HCT116 (cell line): ENCODE data around the gene OBSCN.

Experiments used
- CEBPB ChIP-seq: IDR thresholded peaks from 2 replicates; pipeline ENCODE4 v1.6.1; 2012; ENCODE audit warnings: low read depth
- CTCF ChIP-seq, 3 experiments: fragments of 200-600 bp in 1 of 3; sonication (generic) in 1 of 3; IDR thresholded peaks in 2 of 3; conservative IDR thresholded peaks in 1 of 3; 2 replicates each; pipeline ENCODE4 v1.5.1; 2012 to 2017; ENCODE audit warnings: low read depth in 2 of 3, low read length in 2 of 3, antibody characterized with exemption in 1 of 3, borderline replicate concordance in 1 of 3, control low read depth in 1 of 3, mild to moderate bottlenecking in 1 of 3, mixed read lengths in 1 of 3, mixed run types in 1 of 3, moderate library complexity in 1 of 3; ENCODE audit not compliant: insufficient read depth in 1 of 3
- MAX ChIP-seq: IDR thresholded peaks from 2 replicates; pipeline ENCODE4 v1.6.1; 2012
- POLR2A ChIP-seq: IDR thresholded peaks from 2 replicates; pipeline ENCODE4 v1.7.0; 2011; ENCODE audit warnings: borderline replicate concordance; ENCODE audit not compliant: insufficient read depth, insufficient read length; ENCODE audit errors: extremely low read depth
- POLR2AphosphoS5 ChIP-seq: IDR thresholded peaks from 2 replicates; pipeline ENCODE4 v1.6.1; 2011; ENCODE audit warnings: mild to moderate bottlenecking, low read depth, low read length, moderate library complexity
- RAD21 ChIP-seq: IDR thresholded peaks from 2 replicates; pipeline ENCODE4 v1.6.1; 2012; ENCODE audit warnings: low read depth, mild to moderate bottlenecking
- YY1 ChIP-seq: IDR thresholded peaks from 2 replicates; pipeline ENCODE4 v1.6.1; 2011; ENCODE audit warnings: low read length, low read depth, moderate library complexity, mild to moderate bottlenecking; ENCODE audit not compliant: insufficient replicate concordance; ENCODE audit errors: extremely low read depth

GRCh38 chr1:228287541-228288425, 79.9 kb downstream of the OBSCN start:
- TF ChIP-seq MAX (no peak), CTCF (IDR thresholded peaks at IDR 0.05 in 2 of 3, conservative IDR thresholded peaks at IDR 0.05 in 1 of 3; ENCODE audit: borderline replicate concordance in 1 of 3, insufficient read depth in 1 of 3, low read depth in 2 of 3, low read length in 2 of 3) (no peak), RAD21 (no peak), CEBPB (no peak), POLR2A (no peak), YY1 (no peak), POLR2AphosphoS5 (no peak)
